ENCODE data around the gene SYT2.

The SYT2 gene

GRCh38 chr1:202673531-202673930 is 36.7 kb downstream of the SYT2 start:
- DNase-seq = no peak

- peak; percentile 65 for DNase-seq
Measured at GRCh38 chr1:202671399-202671798, 38.9 kb downstream of the SYT2 start.

GRCh38 chr1:202665417-202665816 is 44.8 kb downstream of the SYT2 start:
- no peak for DNase-seq

- DNase-seq = no peak
Measured at GRCh38 chr1:202664083-202664482, 46.2 kb downstream of the SYT2 start.

- no peak for DNase-seq
Measured at GRCh38 chr1:202663131-202663530, 47.1 kb downstream of the SYT2 start.

GRCh38 chr1:202662081-202662480 is 48.2 kb downstream of the SYT2 start:
- DNase-seq = peak; percentile 42

GRCh38 chr1:202661136-202661845 is 49.0 kb downstream of the SYT2 start:
- no peak for DNase-seq

- DNase-seq = no peak
Measured at GRCh38 chr1:202659974-202660373, 50.3 kb downstream of the SYT2 start.

- DNase-seq = no peak
Measured at GRCh38 chr1:202659541-202659940, 50.7 kb downstream of the SYT2 start.

- no peak for DNase-seq
Measured at GRCh38 chr1:202658769-202659168, 51.5 kb downstream of the SYT2 start.

GRCh38 chr1:202658251-202658759 is 51.9 kb downstream of the SYT2 start:
- DNase-seq = no peak

- no peak for DNase-seq
Measured at GRCh38 chr1:202656951-202657646, 53.2 kb downstream of the SYT2 start.

- DNase-seq = no peak
Measured at GRCh38 chr1:202656057-202656456, 54.2 kb downstream of the SYT2 start.

- no peak for DNase-seq
Measured at GRCh38 chr1:202654079-202654478, 56.2 kb downstream of the SYT2 start.

GRCh38 chr1:202649553-202650392 is 60.5 kb downstream of the SYT2 start:
- DNase-seq = no peak

- DNase-seq = no peak
Measured at GRCh38 chr1:202648605-202649226, 61.5 kb downstream of the SYT2 start.

- DNase-seq = no peak
Measured at GRCh38 chr1:202645097-202645476, 65.2 kb downstream of the SYT2 start.

GRCh38 chr1:202644219-202645096 is 65.8 kb downstream of the SYT2 start:
- no peak for DNase-seq

- DNase-seq = no peak
Measured at GRCh38 chr1:202643397-202644218, 66.6 kb downstream of the SYT2 start.

GRCh38 chr1:202642619-202643291 is 67.5 kb downstream of the SYT2 start:
- DNase-seq = no peak
